HepG2 (cell line): ENCODE results near the gene BACH2. TPM values are rescaled to one million over a fixed set of nuclear protein-coding genes. Genes with fewer than 3 reads are reported as not detected.

Source experiments
- ATAC-seq: fragments of 200-7000 bp; cut with Tn5 transposase; 3 replicates; pipeline ENCODE4 v1.9.1; 2020; ENCODE audit warnings: mild to moderate bottlenecking, moderate library complexity
- BruUV-seq: library from RNA; stranded (reverse); fragments of 400-500 nt; replicated peaks from 2 replicates; lab custom pipeline; 2021; lab: Mats Ljungman, UMichigan
- CTCF ChIA-PET: fragments of 300-600 bp; formaldehyde crosslinking; extraction: SDS; loops from one replicate; lab custom pipeline; 2021; ENCODE audit warnings: low total read pairs, inconsistent platforms, low intra/inter-chr PET ratio; lab: Yijun Ruan, JAX
- POLR2A ChIA-PET: fragments of 350-600 bp; sonication (Branson Sonifier 250); formaldehyde crosslinking; loops from one replicate; lab custom pipeline; 2020; ENCODE audit warnings: antibody characterized with exemption, inconsistent platforms; lab: Yijun Ruan, JAX
- DNase-seq: peaks from one replicate; pipeline ENCODE4 v3.0.0-alpha.2; 2015; ENCODE audit warnings: low spot score
- FAIRE-seq: peaks from 3 replicates; lab custom pipeline; 2011; peaks lifted over from hg19 to GRCh38; lab: Jason Lieb, UNC
- H2AFZ ChIP-seq: one replicate; pipeline ENCODE4 v1.6.1; 2011; ENCODE audit warnings: low read length, inconsistent platforms
- H3K27ac ChIP-seq: fragments of 300-600 bp; 3 replicates; pipeline ENCODE4 v1.8.0; 2011; ENCODE audit warnings: mixed run types, mild to moderate bottlenecking, mixed read lengths, low read length, inconsistent platforms; ENCODE audit not compliant: insufficient read depth; ENCODE audit errors: extremely low read length
- H3K27me3 ChIP-seq, 2 experiments: fragments of 200-600 bp in 1 of 2; 2 replicates in 1 of 2; 3 replicates in 1 of 2; pipeline versions ENCODE4 v1.6.0 to v1.8.0; 2011; ENCODE audit warnings: low read length in 2 of 2, mild to moderate bottlenecking in 2 of 2, moderate library complexity in 2 of 2, inconsistent platforms in 1 of 2; ENCODE audit not compliant: insufficient read depth in 2 of 2, control insufficient read depth in 1 of 2
- H3K36me3 ChIP-seq, 2 experiments: fragments of 200-600 bp in 1 of 2; replicated peaks in 1 of 2; 2 replicates in 1 of 2; 3 replicates in 1 of 2; pipeline versions ENCODE4 v1.5.1 to v1.8.0; 2011; ENCODE audit warnings: low read length in 2 of 2, inconsistent platforms in 1 of 2; ENCODE audit not compliant: insufficient read depth in 2 of 2, control insufficient read depth in 1 of 2
- H3K4me1 ChIP-seq: 2 replicates; pipeline ENCODE4 v1.5.1; 2012; ENCODE audit warnings: low read length, inconsistent platforms; ENCODE audit not compliant: insufficient read depth
- H3K4me2 ChIP-seq: 2 replicates; pipeline ENCODE4 v1.6.0; 2011; ENCODE audit warnings: low read depth, low read length, inconsistent platforms
- H3K4me3 ChIP-seq, 3 experiments: fragments of 200-600 bp in 1 of 3; sonication (generic), shearing (Covaris generic) in 1 of 3; replicated peaks in 1 of 3; 2 replicates each; pipeline ENCODE4 v1.5.1; 2011 to 2016; ENCODE audit warnings: low read length in 3 of 3, inconsistent platforms in 2 of 3, low read depth in 2 of 3, mild to moderate bottlenecking in 2 of 3, control low read depth in 1 of 3, mixed read lengths in 1 of 3; ENCODE audit not compliant: insufficient read depth in 1 of 3
- H3K79me2 ChIP-seq: one replicate; pipeline ENCODE4 v1.6.1; 2011; ENCODE audit warnings: low read length, inconsistent platforms; ENCODE audit not compliant: insufficient read depth
- H3K9ac ChIP-seq: 2 replicates; pipeline ENCODE4 v1.6.0; 2011; ENCODE audit warnings: mild to moderate bottlenecking, low read depth, low read length, inconsistent platforms; ENCODE audit not compliant: insufficient read depth
- H3K9me3 ChIP-seq: 2 replicates; pipeline ENCODE4 v1.5.1; 2012; ENCODE audit warnings: mild to moderate bottlenecking, low read length
- H4K20me1 ChIP-seq: 2 replicates; pipeline ENCODE4 v1.6.0; 2011; ENCODE audit warnings: inconsistent platforms, mild to moderate bottlenecking, low read length, moderate library complexity; ENCODE audit not compliant: insufficient read depth
- ATF3 ChIP-seq: sonication (generic); formaldehyde crosslinking; IDR thresholded peaks from 2 replicates; pipeline ENCODE4 v1.4.0; 2020; ENCODE audit warnings: missing genetic modification reagents
- BRF2 ChIP-seq: sonication (generic); formaldehyde crosslinking; IDR thresholded peaks from 2 replicates; pipeline ENCODE4 v1.8.1; 2022; ENCODE audit warnings: mild to moderate bottlenecking, missing genetic modification reagents
- MEF2D ChIP-seq: sonication (generic); formaldehyde crosslinking; IDR thresholded peaks from 2 replicates; pipeline ENCODE4 v1.5.1; 2020; ENCODE audit warnings: mild to moderate bottlenecking, missing genetic modification reagents
- POGZ ChIP-seq: sonication (generic); formaldehyde crosslinking; IDR thresholded peaks from 2 replicates; pipeline ENCODE4 v1.4.0; 2020; ENCODE audit warnings: mild to moderate bottlenecking, missing genetic modification reagents
- POLR2A ChIP-seq, 2 experiments: IDR thresholded peaks; 2 replicates each; pipeline ENCODE4 v1.6.1; 2011; ENCODE audit warnings: low read depth in 2 of 2, low read length in 2 of 2, mild to moderate bottlenecking in 1 of 2, moderate library complexity in 1 of 2; ENCODE audit not compliant: insufficient read depth in 1 of 2
- ZBTB14 ChIP-seq: sonication (generic); formaldehyde crosslinking; IDR thresholded peaks from 2 replicates; pipeline ENCODE4 v1.4.0; 2020; ENCODE audit warnings: missing genetic modification reagents
- ZNF33A ChIP-seq: sonication (generic); formaldehyde crosslinking; IDR thresholded peaks from 2 replicates; pipeline ENCODE4 v1.5.1; 2020; ENCODE audit warnings: missing genetic modification reagents, mild to moderate bottlenecking, moderate library complexity, borderline replicate concordance
- ZNF382 ChIP-seq: sonication (generic); formaldehyde crosslinking; IDR thresholded peaks from 2 replicates; pipeline ENCODE4 v1.5.0; 2020; ENCODE audit warnings: missing genetic modification reagents, mild to moderate bottlenecking, borderline replicate concordance
- ZNF468 ChIP-seq: sonication (generic); formaldehyde crosslinking; IDR thresholded peaks from 2 replicates; pipeline ENCODE4 v1.8.0; 2022; ENCODE audit warnings: mild to moderate bottlenecking, moderate library complexity, missing genetic modification reagents
- WGBS: methylation state at CpG from one replicate; pipeline ENCODE4 v1.1.6; 2017; ENCODE audit warnings: low lambda C conversion rate; 5-methylcytosine and 5-hydroxymethylcytosine counted together
- in situ Hi-C: cut with HindIII; loops from 2 replicates; pipeline ENCODE4 v1.10.0; 2017; ENCODE audit warnings: low pct_unique_long_range_greater_than_20kb; ENCODE audit not compliant: extremely low pct_ligation_motif_present
- intact Hi-C: fragments of 100-400 bp; cut with micrococcal nuclease; formaldehyde crosslinking; loops from one replicate; pipeline ENCODE4 v1.10.0; 2022; ENCODE audit not compliant: unreplicated experiment
- polyA plus RNA-seq, 8 experiments: library from polyadenylated mRNA; depleted of rRNA in 3 of 8; stranded (reverse) in 7 of 8; unstranded in 1 of 8; fragments of >200 nt; fragmentation: Illumina TruSeq in 4 of 8; extraction: Trizol in 4 of 8; gene quantifications; 2 replicates each; pipeline versions ENCODE4 v1.2.1 to v1.2.3, GENCODE V29; 2011 to 2016; ENCODE audit warnings: low read depth in 4 of 8, missing spikeins in 1 of 8, mixed read lengths in 1 of 8; ENCODE audit not compliant: insufficient read depth in 1 of 8
- total RNA-seq, 5 experiments: library from RNA; depleted of rRNA; stranded (reverse); fragments of >200 nt; fragmentation: Illumina TruSeq; extraction: Trizol; gene quantifications; 2 replicates each; pipeline ENCODE4 v1.2.3, GENCODE V29; 2016; ENCODE audit warnings: low read depth in 1 of 5

The BACH2 gene
- total and polyA plus RNA-seq, 2 of the 13 experiments (the other 11 are each of a cell fraction or from before 2014, with no cell fraction given): 0.01 TPM; not detected in 1

- ChIA-PET POLR2A (no interaction called here), CTCF (no interaction called here)
- Histone ChIP-seq H3K79me2 (no peaks in the 10 kb centered on the region), H3K9me3 (no peaks in the 10 kb centered on the region), H3K4me2 (no peak overlapping the region), H4K20me1 (no peaks in the 10 kb centered on the region), H3K27me3 (peaks cover 0 to 33% of the 10 kb centered on the region in 2 experiments; a peak in 3 of 5 replicates), H3K9ac (no peak overlapping the region), H3K4me3 (no peak overlapping the region), H3K36me3 (no peaks in the 10 kb centered on the region), H2AFZ (no peak overlapping the region), H3K4me1 (peaks cover 6% of the 10 kb centered on the region), H3K27ac (no peak overlapping the region)
- BruUV-seq: no TSS peak
- in situ Hi-C loops (no loop called here), intact Hi-C loops (no loop called here)
- DNase-seq (no peak), FAIRE-seq (no peak), ATAC-seq (no peak)
- 0% methylated on average over 1 of the region's 1 CpG for WGBS
- TF ChIP-seq ZNF382 (CRISPR knock-in tag): no peak
Observed at GRCh38 chr6:89936177-89936576, 360.5 kb downstream of the BACH2 start.

- H3K9ac ChIP-seq: no peak overlapping the region
- no peak for ATAC-seq
- no peak overlapping the region for H3K4me2 ChIP-seq
- in situ Hi-C loops: no loop called here
- intact Hi-C loops: no loop called here
- no peak overlapping the region for H3K4me3 ChIP-seq
- peaks cover 0 to 40% of the 10 kb centered on the region in 2 experiments; a peak in 2 of 5 replicates for H3K27me3 ChIP-seq
- DNase-seq: no peak
- H3K27ac ChIP-seq: no peak overlapping the region
- no peaks in the 10 kb centered on the region for H4K20me1 ChIP-seq
- CTCF ChIA-PET: no interaction called here
- no TSS peak for BruUV-seq
- H3K9me3 ChIP-seq: no peaks in the 10 kb centered on the region
- no peaks in the 10 kb centered on the region for H3K36me3 ChIP-seq
- WGBS: 59% methylated on average over 18 of the region's 19 CpGs
- TF ChIP-seq POLR2A (IDR thresholded peaks at IDR 0.05; ENCODE audit: insufficient read depth in 1 of 2, low read depth in 2 of 2, low read length in 2 of 2) (no peak), POGZ (CRISPR knock-in tag) (no peak), ATF3 (CRISPR knock-in tag) (no peak), ZNF468 (no peak), ZNF33A (CRISPR knock-in tag) (no peak), ZBTB14 (CRISPR knock-in tag) (no peak), MEF2D (CRISPR knock-in tag) (no peak), BRF2 (CRISPR knock-in tag) (no peak)
- TF ChIP-seq, all 625 proteins: peak for 0
- Histone ChIP-seq H2AFZ (no peak overlapping the region), H3K4me1 (no peaks in the 10 kb centered on the region), H3K79me2 (no peaks in the 10 kb centered on the region)
- POLR2A ChIA-PET: no interaction called here
- FAIRE-seq: no peak
Observed at GRCh38 chr6:89934685-89935366, 361.8 kb downstream of the BACH2 start.
